CD14-positive monocyte (primary cell): ENCODE results near the gene SLC30A3. TPM values are rescaled to one million over a fixed set of nuclear protein-coding genes. Genes with fewer than 3 reads are reported as not detected.

ENCODE experiments used
- DNase-seq, 3 donors: peaks; one replicate each; pipeline ENCODE4 v3.0.0-alpha.2; 2011 to 2022
- H2AFZ ChIP-seq: 2 replicates; pipeline ENCODE4 v1.6.0; 2012; ENCODE audit warnings: mild to moderate bottlenecking, low read depth, low read length, inconsistent platforms; ENCODE audit not compliant: insufficient read depth, poor library complexity, severe bottlenecking
- H3K27ac ChIP-seq, 2 donors: 1 replicate in 1 of 2; 2 replicates in 1 of 2; pipeline ENCODE4 v1.5.1; 2012 to 2013; ENCODE audit warnings: low read length in 2 of 2, control low read depth in 1 of 2, inconsistent platforms in 1 of 2, low read depth in 1 of 2, mild to moderate bottlenecking in 1 of 2
- H3K27me3 ChIP-seq, 2 donors: one replicate each; pipeline versions ENCODE4 v1.6.0 to v1.6.1; 2011 to 2013; ENCODE audit warnings: low read length in 2 of 2; ENCODE audit not compliant: control insufficient read depth in 2 of 2, insufficient read depth in 2 of 2
- H3K36me3 ChIP-seq, 2 donors: replicated peaks in 1 of 2; 1 replicate in 1 of 2; 2 replicates in 1 of 2; pipeline versions ENCODE4 v1.5.1 to v1.6.1; 2012 to 2013; ENCODE audit warnings: low read length in 2 of 2, control low read depth in 1 of 2, inconsistent platforms in 1 of 2, mild to moderate bottlenecking in 1 of 2; ENCODE audit not compliant: insufficient read depth in 2 of 2, control insufficient read depth in 1 of 2
- H3K4me1 ChIP-seq, 2 donors: 1 replicate in 1 of 2; 2 replicates in 1 of 2; pipeline versions ENCODE4 v1.5.1 to v1.6.1; 2012 to 2013; ENCODE audit warnings: low read length in 2 of 2, control low read depth in 1 of 2, inconsistent platforms in 1 of 2, mild to moderate bottlenecking in 1 of 2, moderate library complexity in 1 of 2; ENCODE audit not compliant: insufficient read depth in 2 of 2, control insufficient read depth in 1 of 2
- H3K4me2 ChIP-seq: replicated peaks from 2 replicates; pipeline ENCODE3; 2012; ENCODE audit warnings: low read length, moderate library complexity, mild to moderate bottlenecking; ENCODE audit not compliant: poor library complexity, severe bottlenecking; ENCODE audit errors: extremely low read depth
- H3K4me3 ChIP-seq, 3 experiments: fragments of 200-600 bp in 1 of 3; sonication (generic) in 1 of 3; replicated peaks in 1 of 3; 1 replicate in 2 of 3; 2 replicates in 1 of 3; pipeline ENCODE4 v1.5.1; 2011 to 2013; ENCODE audit warnings: low read length in 3 of 3, mild to moderate bottlenecking in 3 of 3, control low read depth in 2 of 3, low read depth in 2 of 3, inconsistent platforms in 1 of 3, moderate library complexity in 1 of 3
- H3K79me2 ChIP-seq: 2 replicates; pipeline ENCODE4 v1.6.0; 2012; ENCODE audit warnings: mild to moderate bottlenecking, control low read depth, inconsistent platforms, low read length, moderate library complexity; ENCODE audit not compliant: insufficient read depth
- H3K9ac ChIP-seq: 2 replicates; pipeline ENCODE4 v1.6.0; 2017; ENCODE audit warnings: low read length, mild to moderate bottlenecking; ENCODE audit not compliant: insufficient read depth, poor library complexity, severe bottlenecking
- H3K9me3 ChIP-seq, 2 donors: replicated peaks in 1 of 2; 1 replicate in 1 of 2; 2 replicates in 1 of 2; pipeline versions ENCODE4 v1.5.1 to v1.6.1; 2012 to 2013; ENCODE audit warnings: low read length in 2 of 2, control low read depth in 1 of 2; ENCODE audit not compliant: control insufficient read depth in 1 of 2, insufficient read depth in 1 of 2
- H4K20me1 ChIP-seq: 2 replicates; pipeline ENCODE4 v1.6.0; 2012; ENCODE audit warnings: mild to moderate bottlenecking, low read length, control low read depth, moderate library complexity; ENCODE audit not compliant: insufficient read depth
- H3K27ac Mint-ChIP-seq, 7 donors: one replicate each; pipeline ENCODE4 v1.8.0; 2020; ENCODE audit warnings: mild to moderate bottlenecking in 7 of 7, mixed read lengths in 7 of 7, moderate library complexity in 6 of 7, inconsistent platforms in 2 of 7
- H3K27me3 Mint-ChIP-seq, 3 donors: one replicate each; pipeline ENCODE4 v1.8.0; 2021 to 2022; ENCODE audit warnings: low read depth in 3 of 3, mild to moderate bottlenecking in 3 of 3, mixed read lengths in 3 of 3, moderate library complexity in 3 of 3, inconsistent platforms in 1 of 3
- H3K36me3 Mint-ChIP-seq, 2 donors: one replicate each; pipeline ENCODE4 v1.8.0; 2020; ENCODE audit warnings: mixed read lengths in 2 of 2, inconsistent platforms in 1 of 2, mild to moderate bottlenecking in 1 of 2
- H3K4me1 Mint-ChIP-seq: one replicate; pipeline ENCODE4 v1.8.0; 2020; ENCODE audit warnings: mild to moderate bottlenecking, mixed read lengths
- H3K4me3 Mint-ChIP-seq, 2 donors: one replicate each; pipeline ENCODE4 v1.8.0; 2020; ENCODE audit warnings: mild to moderate bottlenecking in 2 of 2, mixed read lengths in 2 of 2, moderate library complexity in 1 of 2
- H3K9me3 Mint-ChIP-seq, 7 donors: one replicate each; pipeline ENCODE4 v1.8.0; 2020 to 2022; ENCODE audit warnings: mixed read lengths in 7 of 7, mild to moderate bottlenecking in 6 of 7, moderate library complexity in 6 of 7, inconsistent platforms in 2 of 7
- WGBS: methylation state at CpG from one replicate; pipeline ENCODE4 v1.1.5; 2013; ENCODE audit warnings: missing lambda C conversion rate; ENCODE audit not compliant: insufficient coverage; 5-methylcytosine and 5-hydroxymethylcytosine counted together
- intact Hi-C, 2 donors: fragments of 100-400 bp; cut with micrococcal nuclease; formaldehyde crosslinking; loops; one replicate each; pipeline versions ENCODE4 v1.15.0 to v1.15.1; 2023
- polyA plus RNA-seq, 3 donors: library from polyadenylated mRNA; depleted of rRNA in 1 of 3; unstranded in 2 of 3; stranded (reverse) in 1 of 3; fragments of 300-500 nt in 2 of 3; fragments of >200 nt in 1 of 3; fragmentation: Illumina TruSeq in 2 of 3; gene quantifications; 1 replicate in 2 of 3; 2 replicates in 1 of 3; pipeline ENCODE4 v1.2.3, GENCODE V29; 2012 to 2021
- TF ChIP-seq, protein P1 (sequence below): fragments of 200-600 bp; IDR thresholded peaks from one replicate; pipeline ENCODE4 v1.8.0; 2022; ENCODE audit warnings: antibody characterized with exemption, mild to moderate bottlenecking

Gene SLC30A3
- polyA plus RNA-seq, 3 donors: 0.08 TPM; not detected in 2

- Histone ChIP-seq H3K27ac (no peak overlapping the region), H3K4me2 (peak overlapping the region; percentile 96), H3K79me2 (no peaks in the 10 kb centered on the region), H4K20me1 (no peaks in the 10 kb centered on the region), H3K4me3 (peak overlapping the region in 1 of 3 experiments; percentile 74), H3K9ac (no peak overlapping the region), H2AFZ (no peak overlapping the region), H3K9me3 (peaks cover 0 to 36% of the 10 kb centered on the region in 2 donors), H3K36me3 (no peaks in the 10 kb centered on the region), H3K27me3 (peaks cover 51 to 61% of the 10 kb centered on the region in 2 donors), H3K4me1 (peaks cover 26 to 38% of the 10 kb centered on the region in 2 donors)
- no peak for DNase-seq
- Mint-ChIP-seq H3K4me3 (peak overlapping the region; percentile 37 to 97), H3K27me3 (peaks cover 14 to 20% (median 15%) of the 10 kb centered on the region in 3 donors), H3K36me3 (peaks cover 10 to 22% of the 10 kb centered on the region in 2 donors), H3K4me1 (peaks cover 29% of the 10 kb centered on the region), H3K27ac (peak overlapping the region in 1 of 7 donors; percentile 20), H3K9me3 (peaks cover 0 to 18% (median 13%) of the 10 kb centered on the region in 7 donors)
- intact Hi-C loops: no loop called here
- TF ChIP-seq, protein P1, sequence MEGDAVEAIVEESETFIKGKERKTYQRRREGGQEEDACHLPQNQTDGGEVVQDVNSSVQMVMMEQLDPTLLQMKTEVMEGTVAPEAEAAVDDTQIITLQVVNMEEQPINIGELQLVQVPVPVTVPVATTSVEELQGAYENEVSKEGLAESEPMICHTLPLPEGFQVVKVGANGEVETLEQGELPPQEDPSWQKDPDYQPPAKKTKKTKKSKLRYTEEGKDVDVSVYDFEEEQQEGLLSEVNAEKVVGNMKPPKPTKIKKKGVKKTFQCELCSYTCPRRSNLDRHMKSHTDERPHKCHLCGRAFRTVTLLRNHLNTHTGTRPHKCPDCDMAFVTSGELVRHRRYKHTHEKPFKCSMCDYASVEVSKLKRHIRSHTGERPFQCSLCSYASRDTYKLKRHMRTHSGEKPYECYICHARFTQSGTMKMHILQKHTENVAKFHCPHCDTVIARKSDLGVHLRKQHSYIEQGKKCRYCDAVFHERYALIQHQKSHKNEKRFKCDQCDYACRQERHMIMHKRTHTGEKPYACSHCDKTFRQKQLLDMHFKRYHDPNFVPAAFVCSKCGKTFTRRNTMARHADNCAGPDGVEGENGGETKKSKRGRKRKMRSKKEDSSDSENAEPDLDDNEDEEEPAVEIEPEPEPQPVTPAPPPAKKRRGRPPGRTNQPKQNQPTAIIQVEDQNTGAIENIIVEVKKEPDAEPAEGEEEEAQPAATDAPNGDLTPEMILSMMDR: no peak
These were observed 2.7 kb upstream of the SLC30A3 start for GRCh38 chr2:27265536-27265870.

- H3K4me1 ChIP-seq: peaks cover 26 to 38% of the 10 kb centered on the region in 2 donors
- H3K36me3 Mint-ChIP-seq: peaks cover 10 to 22% of the 10 kb centered on the region in 2 donors
- peak overlapping the region; percentile 19 for H3K9ac ChIP-seq
- peak overlapping the region; percentile 24 to 74 (median 43) for H3K4me3 ChIP-seq
- H3K4me3 Mint-ChIP-seq: peak overlapping the region; percentile 81 to 97
- TF ChIP-seq, protein P1: peak; percentile 53
- H4K20me1 ChIP-seq: no peaks in the 10 kb centered on the region
- peaks cover 29% of the 10 kb centered on the region for H3K4me1 Mint-ChIP-seq
- WGBS: 3% methylated on average over 55 of the region's 56 CpGs
- intact Hi-C loops: no loop called here
- peaks cover 19 to 22% (median 19%) of the 10 kb centered on the region in 3 donors for H3K27me3 Mint-ChIP-seq
- no peak overlapping the region for H3K27ac ChIP-seq
- H3K27ac Mint-ChIP-seq: peak overlapping the region in 2 of 7 donors; percentile 8 to 79
- H3K4me2 ChIP-seq: peak overlapping the region; percentile 96
- H2AFZ ChIP-seq: peak overlapping the region; percentile 84
- peaks cover 57 to 64% of the 10 kb centered on the region in 2 donors for H3K27me3 ChIP-seq
- no peaks in the 10 kb centered on the region for H3K36me3 ChIP-seq
- peaks cover 0 to 36% of the 10 kb centered on the region in 2 donors for H3K9me3 ChIP-seq
- peaks cover 0 to 18% (median 13%) of the 10 kb centered on the region in 7 donors for H3K9me3 Mint-ChIP-seq
- DNase-seq: peak; percentile 58 to 87 (median 63)
- no peaks in the 10 kb centered on the region for H3K79me2 ChIP-seq
These were observed 2.1 kb upstream of the SLC30A3 start for GRCh38 chr2:27264753-27265535.
